ENCODE data around the gene GSG1L. TPM values are rescaled to one million over a fixed set of nuclear protein-coding genes. Genes with fewer than 3 reads are reported as not detected.

Gene GSG1L
- total RNA-seq, 4 donors from 2014 or later = not detected

DNA sequence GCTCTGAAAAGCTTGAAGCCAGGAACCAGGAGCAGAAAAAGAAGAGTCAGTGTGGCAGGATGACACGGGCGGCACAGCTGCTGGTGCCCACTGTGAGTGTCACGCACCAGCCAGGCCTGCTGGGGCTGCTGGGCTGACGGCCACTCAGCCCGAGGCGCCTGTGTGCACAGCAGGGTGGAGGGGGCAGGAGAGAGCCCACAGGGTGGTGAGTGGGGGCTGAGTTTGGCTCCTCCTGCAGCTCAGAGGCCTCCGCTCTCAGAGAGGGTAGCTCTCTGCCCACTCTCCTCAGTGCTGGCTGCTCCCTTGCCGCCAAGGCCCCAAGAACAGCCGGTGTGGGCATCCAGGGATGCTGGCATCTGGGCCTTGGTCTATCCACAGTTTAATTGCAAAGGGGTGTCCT lies 59.6 kb downstream of the GSG1L start:
- no peak overlapping the region for H3K27ac ChIP-seq
- H3K36me3 ChIP-seq = no peaks in the 10 kb centered on the region
- H3K4me3 ChIP-seq = no peak overlapping the region
- H3K9me3 ChIP-seq = no peaks in the 10 kb centered on the region
- H3K27me3 ChIP-seq = no peaks in the 10 kb centered on the region
- DNase-seq = no peak
- no peaks in the 10 kb centered on the region for H3K4me1 ChIP-seq
- TF ChIP-seq POLR2A (IDR thresholded peaks at IDR 0.05) = no peak
- TF ChIP-seq, protein P1, sequence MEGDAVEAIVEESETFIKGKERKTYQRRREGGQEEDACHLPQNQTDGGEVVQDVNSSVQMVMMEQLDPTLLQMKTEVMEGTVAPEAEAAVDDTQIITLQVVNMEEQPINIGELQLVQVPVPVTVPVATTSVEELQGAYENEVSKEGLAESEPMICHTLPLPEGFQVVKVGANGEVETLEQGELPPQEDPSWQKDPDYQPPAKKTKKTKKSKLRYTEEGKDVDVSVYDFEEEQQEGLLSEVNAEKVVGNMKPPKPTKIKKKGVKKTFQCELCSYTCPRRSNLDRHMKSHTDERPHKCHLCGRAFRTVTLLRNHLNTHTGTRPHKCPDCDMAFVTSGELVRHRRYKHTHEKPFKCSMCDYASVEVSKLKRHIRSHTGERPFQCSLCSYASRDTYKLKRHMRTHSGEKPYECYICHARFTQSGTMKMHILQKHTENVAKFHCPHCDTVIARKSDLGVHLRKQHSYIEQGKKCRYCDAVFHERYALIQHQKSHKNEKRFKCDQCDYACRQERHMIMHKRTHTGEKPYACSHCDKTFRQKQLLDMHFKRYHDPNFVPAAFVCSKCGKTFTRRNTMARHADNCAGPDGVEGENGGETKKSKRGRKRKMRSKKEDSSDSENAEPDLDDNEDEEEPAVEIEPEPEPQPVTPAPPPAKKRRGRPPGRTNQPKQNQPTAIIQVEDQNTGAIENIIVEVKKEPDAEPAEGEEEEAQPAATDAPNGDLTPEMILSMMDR (IDR thresholded peaks at IDR 0.05) = no peak

DNA sequence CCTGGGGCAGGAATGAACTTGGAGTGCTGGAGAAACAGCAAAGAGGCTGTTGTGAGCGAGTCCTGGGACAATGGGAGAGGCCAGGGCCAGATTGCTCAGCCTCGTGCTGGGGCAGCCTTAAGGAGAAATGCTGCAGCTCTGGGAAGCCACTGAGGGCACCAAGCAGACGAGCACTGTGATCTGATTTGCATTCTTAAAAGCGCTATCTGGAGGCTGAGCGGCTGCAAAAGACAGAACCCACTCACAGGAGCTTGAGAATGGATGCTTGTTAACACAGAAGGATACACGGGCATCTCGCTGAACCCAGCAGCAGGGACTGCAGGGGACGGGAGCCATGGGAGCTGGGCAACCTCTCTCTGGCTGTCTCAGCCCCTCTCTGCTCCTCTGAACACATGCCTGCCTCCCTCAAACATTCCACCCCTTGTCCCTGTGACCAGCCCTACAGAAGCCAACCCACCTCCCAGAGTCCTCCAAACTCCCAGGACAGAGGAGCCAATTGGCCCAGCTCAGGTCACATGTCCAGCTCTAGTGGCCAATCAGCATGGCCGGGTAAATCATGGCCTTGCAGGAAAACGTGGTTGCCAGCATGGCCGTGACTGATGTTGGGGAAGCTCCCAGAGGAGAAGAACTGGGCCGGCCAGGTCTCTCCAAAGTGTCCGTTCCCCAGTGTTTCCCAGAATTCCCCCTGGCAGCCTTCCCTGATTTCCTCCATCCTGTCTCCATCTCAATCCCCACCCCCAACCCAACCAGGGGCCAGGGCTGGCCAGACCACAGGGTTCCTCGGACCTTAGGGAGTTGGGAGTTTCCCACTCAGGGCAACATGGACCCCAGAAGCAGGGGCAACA lies 60.3 kb downstream of the GSG1L start:
- Histone ChIP-seq H3K4me3 (no peak overlapping the region), H3K4me1 (no peaks in the 10 kb centered on the region), H3K27me3 (no peaks in the 10 kb centered on the region), H3K36me3 (no peaks in the 10 kb centered on the region), H3K9me3 (no peaks in the 10 kb centered on the region), H3K27ac (no peak overlapping the region)
- TF ChIP-seq, protein P1 (IDR thresholded peaks at IDR 0.05) = no peak
- no peak for TF ChIP-seq POLR2A (IDR thresholded peaks at IDR 0.05)
- no peak for DNase-seq

DNA sequence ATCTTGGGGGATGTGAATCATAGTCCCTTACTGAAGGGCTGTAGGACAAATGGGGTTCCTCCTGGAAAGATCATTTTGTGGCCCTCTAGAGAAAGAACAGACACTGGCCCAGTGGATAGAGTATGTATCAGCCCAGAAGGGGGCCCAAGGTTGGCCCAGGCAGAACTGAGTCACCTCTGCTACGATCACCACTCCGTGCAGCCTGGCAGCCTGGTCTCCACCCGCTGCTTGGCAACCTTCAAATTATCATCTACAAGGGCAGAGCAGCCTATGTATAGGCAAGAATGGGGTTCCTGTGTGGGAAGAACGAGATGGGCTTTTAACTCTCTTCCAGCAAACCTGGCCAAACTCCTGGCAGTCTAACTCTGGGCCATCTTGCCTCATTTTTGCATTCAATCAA lies 61.9 kb downstream of the GSG1L start:
- TF ChIP-seq, protein P1 (IDR thresholded peaks at IDR 0.05) = no peak
- Histone ChIP-seq H3K4me3 (no peak overlapping the region), H3K4me1 (no peaks in the 10 kb centered on the region), H3K9me3 (no peaks in the 10 kb centered on the region), H3K36me3 (no peaks in the 10 kb centered on the region), H3K27ac (no peak overlapping the region), H3K27me3 (no peaks in the 10 kb centered on the region)
- DNase-seq = no peak

DNA sequence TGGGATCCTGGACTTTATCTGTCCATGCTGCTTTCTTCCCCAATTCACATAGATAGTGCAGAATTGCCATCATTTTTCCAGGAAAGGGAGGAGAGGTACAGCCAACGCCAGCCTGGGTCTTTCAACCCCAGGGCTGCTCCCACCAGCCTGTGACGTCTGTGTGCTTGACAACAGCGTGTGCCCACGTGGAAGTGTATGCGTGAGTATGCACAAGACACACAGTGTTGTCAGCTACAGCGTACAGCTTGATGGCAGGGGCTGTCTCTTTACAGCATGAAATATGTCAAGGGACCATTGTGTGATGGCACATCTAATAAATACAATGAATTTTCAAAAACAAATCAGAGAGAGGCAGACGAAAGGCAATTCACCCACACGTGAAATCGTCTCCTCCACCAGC lies 62.3 kb downstream of the GSG1L start:
- no peak for DNase-seq
- H3K4me3 ChIP-seq = no peak overlapping the region
- H3K4me1 ChIP-seq = no peaks in the 10 kb centered on the region
- no peaks in the 10 kb centered on the region for H3K36me3 ChIP-seq
- H3K27me3 ChIP-seq = no peaks in the 10 kb centered on the region
- H3K9me3 ChIP-seq = no peaks in the 10 kb centered on the region
- no peak overlapping the region for H3K27ac ChIP-seq
- TF ChIP-seq POLR2A (IDR thresholded peaks at IDR 0.05) = no peak
- TF ChIP-seq, protein P1 (IDR thresholded peaks at IDR 0.05) = no peak

DNA sequence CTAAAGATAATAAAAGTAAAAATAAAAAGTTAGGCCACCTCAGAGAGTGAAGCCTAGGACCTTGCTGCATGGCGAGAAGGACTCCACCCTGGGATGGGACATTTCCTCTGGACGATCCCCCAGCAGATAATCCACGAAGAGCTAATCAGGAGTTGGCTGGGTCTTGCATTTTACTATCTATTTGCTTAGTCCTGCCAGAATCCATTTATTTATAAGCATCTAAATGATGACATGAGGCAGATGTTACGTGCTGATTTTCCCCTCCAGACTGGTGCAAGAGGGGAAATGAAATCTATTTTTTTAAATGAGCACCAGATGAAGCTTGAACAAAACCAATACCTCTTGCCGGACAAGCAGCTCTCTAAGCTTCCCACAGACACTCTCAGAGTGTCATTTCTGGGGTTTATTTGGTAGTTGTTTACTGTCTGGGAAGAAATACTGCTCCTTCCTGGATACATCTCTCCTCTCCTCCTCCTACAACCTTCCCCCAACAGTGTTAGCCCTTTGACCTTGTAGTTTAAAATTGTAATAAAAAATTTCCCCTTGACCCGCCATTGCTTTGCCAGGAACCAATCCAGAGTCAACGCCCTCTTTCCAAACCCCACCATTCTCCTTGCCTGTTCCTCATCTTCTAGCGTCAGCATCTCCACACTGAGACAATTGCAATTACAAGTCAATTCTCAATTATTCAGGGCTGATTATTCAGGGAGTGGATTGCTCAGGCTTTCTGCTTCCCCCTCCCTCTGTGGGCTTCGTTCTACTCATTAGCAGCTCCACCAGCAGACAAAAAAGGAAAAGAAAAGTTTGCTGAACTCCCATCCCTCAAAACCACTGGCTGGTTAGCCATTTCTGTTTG lies 63.0 kb downstream of the GSG1L start:
- no peak for DNase-seq
- Histone ChIP-seq H3K4me3 (no peak overlapping the region), H3K9me3 (no peaks in the 10 kb centered on the region), H3K4me1 (no peaks in the 10 kb centered on the region), H3K36me3 (no peaks in the 10 kb centered on the region), H3K27ac (no peak overlapping the region), H3K27me3 (no peaks in the 10 kb centered on the region)
- TF ChIP-seq, protein P1 (IDR thresholded peaks at IDR 0.05) = no peak
- no peak for TF ChIP-seq POLR2A (IDR thresholded peaks at IDR 0.05)
